ENCODE data around the gene LMX1B.

LMX1B gene

DNA sequence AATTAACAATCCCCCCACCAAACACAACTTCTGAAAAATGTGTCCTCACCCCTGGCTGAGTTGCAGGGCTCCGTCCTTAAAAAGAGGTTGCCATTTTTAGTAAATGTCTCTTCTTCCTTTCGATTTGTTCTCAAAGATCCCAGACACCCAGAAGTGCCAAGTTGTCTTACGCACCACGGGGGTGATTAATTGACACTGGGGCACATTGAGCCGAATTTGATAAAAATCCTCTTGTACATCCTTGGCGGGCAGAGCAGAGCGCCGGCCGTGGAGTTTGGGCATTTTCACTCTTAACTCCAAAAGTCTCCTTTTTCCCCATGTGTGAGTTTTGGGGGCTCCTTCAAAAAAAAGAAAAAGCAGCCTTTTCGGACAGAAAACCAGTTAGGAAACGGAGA lies 4.5 kb downstream of the LMX1B start:
- DNase-seq (ENCODE audit: low spot score): no peak

DNA sequence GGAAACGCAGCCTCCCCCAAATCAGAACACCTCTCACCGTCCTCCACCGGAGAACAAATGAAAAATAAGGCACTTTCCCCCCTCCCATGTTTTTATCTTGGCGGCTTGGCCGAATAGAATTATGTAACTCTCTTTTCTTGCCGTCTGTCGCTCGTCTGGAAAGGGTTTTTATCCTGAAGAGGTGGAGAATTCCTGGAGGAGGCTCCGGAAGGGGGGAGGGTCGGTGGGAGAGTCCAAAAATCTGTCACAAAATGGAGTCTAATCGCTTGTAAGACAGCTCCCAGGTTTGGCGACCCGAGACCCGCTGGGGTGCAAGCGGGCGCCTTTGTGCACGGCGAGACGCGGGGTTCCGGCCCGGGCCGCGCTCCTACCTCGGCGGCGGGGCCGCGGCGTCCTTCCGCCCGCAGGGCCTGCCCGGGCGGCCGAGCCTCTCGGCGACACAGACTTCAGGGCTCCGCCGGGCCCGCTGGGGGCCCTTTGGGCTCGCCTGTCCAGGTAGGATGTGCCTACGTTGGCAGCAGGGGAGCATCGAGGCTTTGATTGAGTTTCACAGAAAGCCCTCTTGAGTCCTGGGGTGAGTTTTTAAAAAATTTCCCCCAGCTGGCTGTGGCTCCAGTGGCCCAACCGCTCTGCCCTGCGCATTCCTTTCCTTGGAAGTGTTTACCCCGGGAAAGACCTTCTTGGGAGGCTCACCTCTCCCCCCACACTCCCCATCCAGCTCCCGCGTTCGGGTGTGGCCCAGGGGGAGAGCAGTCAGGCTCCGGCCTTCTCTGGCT lies 5.0 kb downstream of the LMX1B start:
- DNase-seq (ENCODE audit: low spot score): no peak

DNA sequence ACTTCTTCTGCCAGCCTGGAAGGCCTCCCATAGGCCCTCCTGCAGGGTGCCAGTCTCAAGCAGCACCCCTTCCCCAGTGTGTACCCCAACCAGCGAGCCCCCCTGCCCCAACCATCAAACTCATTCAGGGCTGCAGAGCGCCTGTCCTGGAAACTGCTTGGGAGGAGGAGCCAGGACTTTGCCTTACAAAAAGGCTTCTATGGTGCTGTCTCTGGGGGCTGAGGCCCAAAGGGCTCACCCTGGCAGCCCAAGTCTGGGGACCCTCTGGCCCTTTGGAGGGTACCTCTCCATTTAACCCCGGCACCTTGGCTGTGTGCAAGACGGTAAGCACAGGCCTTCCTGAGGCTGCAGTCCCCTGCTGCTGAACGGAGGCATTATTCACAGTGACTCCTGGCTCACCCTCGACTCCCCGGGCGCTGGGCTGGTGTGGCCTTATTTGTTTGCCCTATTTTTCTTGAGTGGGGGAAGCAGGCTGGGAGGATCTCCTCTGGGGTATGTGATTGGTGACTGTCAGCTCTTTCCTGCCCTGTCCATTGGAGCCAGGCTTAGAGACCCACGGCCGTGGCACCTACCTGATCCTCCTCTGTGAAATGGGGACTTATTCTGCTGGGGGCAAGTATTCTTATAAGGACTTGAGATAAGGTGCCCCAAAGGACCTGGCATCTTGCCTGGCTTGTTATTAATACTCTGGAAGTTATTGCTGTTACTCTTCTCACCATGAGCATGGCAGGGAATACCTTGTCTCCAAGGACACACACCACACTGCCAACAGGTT lies 5.8 kb downstream of the LMX1B start:
- DNase-seq (ENCODE audit: low spot score): no peak

DNA sequence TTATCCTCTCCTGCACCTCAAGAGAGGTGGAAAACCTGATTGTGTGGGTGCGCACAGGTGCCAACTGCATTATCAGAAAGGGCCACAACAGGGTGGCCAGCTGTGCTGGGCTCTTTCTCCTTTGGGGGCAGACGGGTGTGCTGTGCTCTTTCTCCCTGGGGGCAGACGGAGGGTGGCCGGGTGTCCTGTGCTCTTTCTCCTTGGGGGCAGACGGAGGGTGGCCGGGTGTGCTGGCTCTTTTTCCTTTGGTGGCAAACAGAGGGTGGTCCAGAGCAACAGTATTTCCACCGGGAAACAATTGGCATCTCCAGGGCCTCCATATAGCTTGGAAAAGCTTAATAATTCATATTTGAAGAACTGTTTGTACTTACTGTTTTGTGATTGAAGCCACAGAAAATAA lies 6.8 kb downstream of the LMX1B start:
- no peak for DNase-seq (ENCODE audit: low spot score)

DNA sequence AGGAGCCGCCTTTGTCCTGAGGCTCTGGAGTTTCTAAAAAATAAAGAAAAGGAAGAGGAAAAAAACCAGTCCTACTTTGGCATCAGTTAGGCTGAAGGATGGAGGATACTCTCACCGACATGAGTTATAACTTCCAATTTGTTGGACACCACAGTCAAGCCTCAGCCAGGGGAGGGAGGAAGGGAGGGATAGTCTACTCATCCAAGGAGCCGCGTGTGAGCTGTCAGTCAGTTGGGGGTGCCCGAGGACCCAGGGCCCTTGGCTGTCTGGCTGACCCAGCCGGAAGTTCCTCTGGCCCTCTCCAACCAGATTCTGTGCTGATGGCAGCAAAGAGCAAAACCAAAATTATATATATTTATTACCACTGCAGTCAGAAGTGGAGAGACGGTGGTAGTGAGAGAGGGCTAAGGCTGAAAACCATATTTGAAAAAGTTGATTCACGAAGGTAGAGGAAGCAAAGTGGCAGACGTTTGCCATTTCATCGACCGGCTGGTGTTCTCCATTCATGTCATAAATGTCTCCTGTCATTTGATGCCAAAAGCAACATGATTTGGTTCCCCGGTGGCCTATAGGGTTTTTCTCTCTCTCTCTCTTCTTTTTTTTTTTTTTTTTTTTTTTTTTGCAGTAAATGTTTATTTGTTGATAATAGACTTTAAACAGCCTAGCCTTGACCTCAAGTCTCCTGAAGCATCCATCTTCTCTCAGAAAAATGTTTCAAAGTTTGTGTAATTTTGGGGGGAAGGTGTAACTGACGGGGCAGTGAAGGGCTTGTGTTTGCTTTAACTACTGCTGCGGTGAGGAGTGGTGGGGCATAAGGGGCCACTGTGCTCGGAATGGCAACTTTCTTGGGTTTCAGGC lies 7.6 kb downstream of the LMX1B start:
- DNase-seq (ENCODE audit: low spot score): no peak

DNA sequence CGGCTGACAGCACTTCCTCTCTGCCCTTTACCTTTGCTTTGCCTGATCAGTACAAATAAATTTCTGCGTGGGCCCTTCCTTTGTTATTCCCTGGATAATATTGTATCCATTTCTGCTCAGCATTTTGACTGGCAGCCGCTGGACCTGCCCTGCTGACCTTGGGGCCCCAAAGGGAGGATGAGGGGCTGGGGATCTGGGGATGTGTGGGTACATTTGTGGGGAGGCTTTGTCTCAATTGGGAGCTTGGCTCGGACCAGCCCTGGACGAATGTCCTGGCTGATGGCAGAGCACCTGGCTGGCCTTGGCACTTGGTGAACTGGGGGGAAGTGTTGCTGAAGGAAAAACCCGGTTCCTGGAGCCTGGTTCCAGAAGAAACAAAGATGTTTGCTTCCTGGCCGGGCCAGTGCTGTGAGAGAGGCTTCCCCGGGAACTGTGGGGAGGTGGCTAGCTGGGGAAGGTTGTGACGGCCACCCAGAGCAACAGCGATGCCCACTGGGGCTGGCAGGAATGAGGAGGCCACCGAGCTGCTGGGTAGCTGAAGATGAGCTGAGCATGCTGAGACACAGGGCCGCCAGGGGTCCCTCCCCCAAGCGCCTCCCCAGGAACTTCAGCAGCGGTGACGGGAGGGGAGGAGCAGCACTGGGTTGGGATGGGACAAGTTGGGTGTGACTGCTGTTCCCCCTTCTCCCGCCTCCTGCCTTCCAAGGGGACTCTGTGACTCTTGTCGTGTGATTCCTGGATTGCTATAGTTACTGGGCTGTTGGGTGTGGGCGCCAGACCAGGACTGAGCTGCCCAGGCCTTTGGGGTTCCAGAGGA lies 8.4 kb downstream of the LMX1B start:
- no peak for DNase-seq (ENCODE audit: low spot score)

DNA sequence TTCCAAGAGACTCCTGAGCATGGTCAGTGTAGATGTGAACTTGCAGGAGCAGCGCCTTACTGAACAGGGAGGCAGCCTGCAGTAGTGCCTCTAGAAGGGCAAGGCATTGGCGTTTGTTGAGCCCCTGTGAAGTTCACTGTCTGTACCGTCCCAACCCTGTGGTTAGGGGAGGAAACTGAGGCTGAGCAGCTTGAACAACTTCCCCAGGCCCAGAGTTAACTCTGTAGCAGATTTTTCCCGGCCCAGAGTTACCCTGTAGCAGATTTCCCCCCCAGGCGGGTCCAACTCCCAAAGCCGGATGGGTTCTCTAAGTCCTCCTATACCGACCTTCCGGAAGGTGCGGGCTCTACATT lies 9.6 kb downstream of the LMX1B start:
- no peak for DNase-seq (ENCODE audit: low spot score)

DNA sequence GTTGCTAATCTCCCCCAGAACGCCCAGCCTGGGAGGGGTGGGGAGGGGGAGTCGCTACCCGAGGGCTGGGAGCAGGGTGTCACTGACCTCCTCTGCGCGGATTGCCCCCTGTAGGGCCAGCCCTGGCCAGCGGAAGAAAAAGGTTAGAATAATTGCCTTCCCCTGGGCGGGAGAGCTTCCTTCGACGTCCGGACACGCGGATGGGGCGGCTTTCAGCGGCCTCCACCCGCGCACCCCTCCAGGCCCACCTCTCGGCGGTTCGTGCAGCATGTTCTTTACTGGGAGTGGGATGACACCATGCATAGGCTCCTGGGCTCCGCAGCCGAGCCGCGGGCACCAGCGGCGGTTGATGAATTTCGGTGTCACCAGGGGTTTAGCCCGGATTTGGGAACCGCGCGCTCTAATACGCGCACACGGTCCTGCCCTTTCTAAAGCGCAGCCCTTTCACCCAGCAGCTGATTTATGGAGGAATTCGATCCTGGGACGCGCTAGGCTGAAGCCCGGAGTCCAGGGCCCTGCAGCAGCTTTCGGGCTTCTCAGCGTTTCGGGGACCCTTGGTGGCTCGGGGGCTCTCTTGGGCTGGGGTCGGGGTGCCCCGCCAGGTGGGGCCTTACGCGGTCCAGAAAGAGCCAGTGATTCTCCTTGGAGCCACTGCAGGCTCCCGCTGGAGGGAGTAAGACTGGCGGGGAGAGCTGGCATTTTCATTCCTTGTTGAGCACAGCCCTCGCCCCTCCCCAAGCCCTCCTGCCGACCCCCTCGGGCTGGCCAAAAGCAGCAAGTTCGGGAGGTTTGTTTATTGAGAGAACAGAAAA lies 10.1 kb downstream of the LMX1B start:
- DNase-seq (ENCODE audit: low spot score): no peak

DNA sequence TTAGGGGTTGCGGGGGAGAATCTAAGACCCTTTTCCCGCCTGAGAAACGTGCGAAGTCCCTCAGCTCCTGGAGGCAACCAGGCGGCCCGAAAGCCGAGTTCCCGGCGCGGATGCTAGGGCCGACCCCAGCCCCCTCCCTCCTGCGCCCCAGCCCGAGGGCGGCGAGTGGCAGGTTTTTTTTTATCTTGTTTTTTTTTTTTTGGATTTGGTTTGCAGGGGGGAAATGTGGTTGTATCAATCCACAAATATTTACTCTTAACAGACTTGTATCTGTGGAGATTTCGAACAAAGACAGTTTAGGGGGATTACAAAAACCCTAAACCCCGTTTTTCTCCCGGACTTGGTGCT lies 10.7 kb downstream of the LMX1B start:
- DNase-seq (ENCODE audit: low spot score): no peak

DNA sequence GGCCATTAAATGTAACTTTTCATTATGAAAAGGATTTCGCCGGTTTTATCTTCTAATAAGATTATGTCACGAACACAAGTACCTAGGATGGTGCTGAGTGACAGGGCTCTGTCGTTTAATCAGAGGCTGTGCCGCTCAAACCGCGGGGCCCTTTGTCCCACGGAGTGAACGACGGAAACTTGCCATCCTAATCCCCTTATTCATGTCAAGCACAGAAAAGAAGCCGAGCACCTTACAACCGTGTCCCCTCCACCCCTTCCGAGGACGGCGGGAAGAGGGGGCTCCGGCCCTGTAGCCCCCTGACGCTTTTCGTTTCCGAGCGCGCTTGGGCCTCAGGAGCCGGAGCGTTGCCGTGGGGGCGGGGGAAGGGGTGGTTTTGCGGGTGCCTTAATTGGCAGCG lies 11.2 kb downstream of the LMX1B start:
- no peak for DNase-seq (ENCODE audit: low spot score)

DNA sequence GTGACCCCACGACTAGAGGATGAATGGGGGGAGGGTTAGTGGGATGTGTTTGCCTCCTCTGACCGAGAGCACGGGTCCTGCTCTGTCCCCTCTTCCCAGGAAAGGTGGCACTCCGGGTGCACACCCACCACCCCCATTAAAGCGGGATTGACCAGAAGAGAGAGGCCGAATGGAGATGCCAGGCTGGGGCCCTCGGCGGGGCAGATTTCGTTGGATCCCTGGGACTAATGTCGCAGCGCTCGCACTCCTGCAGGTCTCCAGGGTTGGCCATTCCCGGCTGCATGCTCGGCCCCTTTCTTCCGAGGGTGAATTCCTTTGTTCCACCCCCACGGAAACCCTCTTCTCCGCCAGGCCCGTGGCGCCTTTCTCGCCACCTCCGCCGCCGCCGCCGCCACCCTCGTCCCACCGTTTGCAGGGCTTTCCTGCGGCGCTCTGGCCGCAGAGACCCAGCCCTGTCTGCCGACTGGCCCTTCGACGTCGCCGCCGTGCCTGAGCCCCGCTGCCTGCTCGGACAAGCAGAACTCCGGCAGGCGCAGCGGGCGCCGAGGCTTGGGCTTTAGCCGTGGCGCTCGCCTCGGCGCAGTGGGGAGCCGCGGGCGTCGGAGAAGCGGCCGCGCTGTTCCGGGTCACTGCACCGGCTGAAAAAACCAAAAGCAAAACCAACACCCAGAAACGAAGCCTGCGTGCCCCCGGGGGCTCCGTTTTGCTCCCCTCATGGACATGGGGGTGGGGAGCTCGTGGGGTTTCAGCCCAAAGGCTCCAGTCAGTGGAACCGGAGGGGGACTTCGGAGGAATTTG lies 11.8 kb downstream of the LMX1B start:
- no peak for DNase-seq (ENCODE audit: low spot score)

DNA sequence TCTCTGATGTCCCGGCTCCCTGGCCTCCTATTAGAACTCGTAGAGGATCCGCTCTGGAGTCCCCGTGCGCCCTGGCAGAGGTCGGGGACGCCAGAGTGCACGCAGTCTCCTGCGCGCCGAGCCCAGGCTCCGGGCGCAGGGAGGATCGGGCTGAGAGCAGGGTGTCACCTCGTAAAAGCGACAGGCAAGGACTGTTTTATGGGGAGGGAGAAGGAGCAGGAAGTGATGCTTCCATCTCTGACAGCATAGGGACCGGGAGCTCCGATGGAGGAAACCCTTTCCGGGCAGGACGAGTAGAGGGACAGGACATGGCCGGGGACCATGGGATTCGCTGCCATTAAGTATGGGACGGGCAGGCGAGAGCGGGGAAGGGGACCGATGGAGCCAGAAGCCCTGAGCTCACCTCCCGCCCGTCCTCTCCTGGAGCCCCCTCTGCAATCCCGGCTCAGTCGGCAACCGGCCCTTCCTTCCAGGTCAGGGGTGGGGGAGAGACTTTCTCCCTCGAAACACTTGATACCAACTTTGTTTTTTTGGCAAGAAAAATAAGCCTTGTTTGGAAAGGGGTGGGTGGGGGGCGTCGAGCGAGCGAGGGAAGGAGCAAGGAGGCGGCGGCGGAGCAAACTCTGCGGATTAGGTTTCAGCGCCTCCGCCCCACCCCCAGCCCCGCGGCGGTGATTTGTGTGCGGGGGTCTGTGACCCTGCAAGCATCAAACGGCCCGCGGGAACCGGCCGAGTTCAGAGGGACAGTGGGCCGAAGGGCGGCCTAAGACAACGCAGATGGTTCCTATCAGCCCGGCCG lies 12.6 kb downstream of the LMX1B start:
- DNase-seq (ENCODE audit: low spot score): no peak

DNA sequence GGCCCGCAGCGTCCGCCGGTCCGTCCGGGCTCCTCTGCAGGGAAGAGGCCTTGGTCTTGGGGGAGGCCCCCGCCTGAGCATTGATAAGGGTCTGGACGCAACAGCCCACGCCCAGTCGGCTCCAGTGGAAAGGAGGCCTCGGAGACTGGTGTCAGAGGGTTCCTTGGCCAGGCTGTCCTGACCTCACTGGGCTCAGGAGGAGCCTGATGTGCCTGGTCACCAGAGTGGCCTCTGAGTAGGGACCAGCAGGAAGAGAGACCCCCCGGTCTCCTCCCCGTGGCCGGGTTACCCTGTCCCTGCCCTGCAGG lies 13.2 kb downstream of the LMX1B start:
- DNase-seq (ENCODE audit: low spot score): no peak

DNA sequence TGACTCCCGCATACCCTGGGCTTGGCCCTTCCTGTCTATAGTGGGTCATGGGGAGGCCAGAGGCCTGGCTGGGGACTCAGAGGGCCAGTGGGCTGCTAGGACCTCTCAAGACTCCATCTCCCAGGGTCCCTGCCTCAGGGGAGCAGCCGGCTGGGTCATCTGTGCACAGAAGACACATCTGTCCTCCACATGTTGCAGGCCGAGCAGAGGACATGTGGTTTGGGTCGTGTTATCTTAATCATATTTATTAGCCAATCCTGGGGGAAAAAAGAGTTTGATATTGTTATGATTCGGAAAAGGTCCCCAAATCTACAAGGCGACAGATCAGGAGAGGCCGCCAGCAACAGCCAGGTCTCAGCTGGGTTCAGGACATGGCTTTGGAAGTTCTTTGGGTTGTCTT lies 14.4 kb downstream of the LMX1B start:
- no peak for DNase-seq (ENCODE audit: low spot score)

DNA sequence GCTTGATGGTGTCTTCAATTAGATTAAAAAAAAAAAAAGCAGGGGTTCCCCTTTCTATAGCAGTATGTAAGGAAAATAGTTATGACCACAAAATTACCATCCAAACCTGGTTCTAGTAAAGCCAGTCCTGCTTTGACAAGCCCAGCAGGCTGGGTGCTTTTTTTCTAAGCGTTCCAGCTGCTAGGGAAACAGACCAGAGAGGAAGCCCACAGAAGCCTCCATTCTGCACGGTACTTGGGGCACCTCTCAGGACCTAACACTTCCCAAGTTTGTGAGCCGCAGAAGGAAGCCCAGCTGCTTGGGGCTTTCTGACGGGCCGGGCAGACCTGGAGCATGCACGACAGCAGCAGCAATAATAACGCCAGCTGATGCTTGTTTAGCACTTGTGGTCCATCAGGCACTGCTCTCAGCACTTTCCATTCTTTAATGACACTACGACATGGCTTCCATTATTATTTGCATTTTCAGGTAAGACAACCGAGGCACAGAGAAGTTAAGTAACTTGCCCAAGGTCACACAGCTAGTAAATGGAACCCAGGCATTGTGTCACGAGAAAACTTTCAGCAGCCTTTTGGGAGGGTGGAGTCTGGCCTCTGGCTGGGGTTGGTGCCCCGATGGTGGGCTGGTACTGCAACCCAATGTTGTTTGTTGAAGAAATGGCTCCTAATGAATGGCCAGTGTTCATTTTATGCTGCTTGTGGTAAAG lies 15.4 kb downstream of the LMX1B start:
- no peak for DNase-seq (ENCODE audit: low spot score)

DNA sequence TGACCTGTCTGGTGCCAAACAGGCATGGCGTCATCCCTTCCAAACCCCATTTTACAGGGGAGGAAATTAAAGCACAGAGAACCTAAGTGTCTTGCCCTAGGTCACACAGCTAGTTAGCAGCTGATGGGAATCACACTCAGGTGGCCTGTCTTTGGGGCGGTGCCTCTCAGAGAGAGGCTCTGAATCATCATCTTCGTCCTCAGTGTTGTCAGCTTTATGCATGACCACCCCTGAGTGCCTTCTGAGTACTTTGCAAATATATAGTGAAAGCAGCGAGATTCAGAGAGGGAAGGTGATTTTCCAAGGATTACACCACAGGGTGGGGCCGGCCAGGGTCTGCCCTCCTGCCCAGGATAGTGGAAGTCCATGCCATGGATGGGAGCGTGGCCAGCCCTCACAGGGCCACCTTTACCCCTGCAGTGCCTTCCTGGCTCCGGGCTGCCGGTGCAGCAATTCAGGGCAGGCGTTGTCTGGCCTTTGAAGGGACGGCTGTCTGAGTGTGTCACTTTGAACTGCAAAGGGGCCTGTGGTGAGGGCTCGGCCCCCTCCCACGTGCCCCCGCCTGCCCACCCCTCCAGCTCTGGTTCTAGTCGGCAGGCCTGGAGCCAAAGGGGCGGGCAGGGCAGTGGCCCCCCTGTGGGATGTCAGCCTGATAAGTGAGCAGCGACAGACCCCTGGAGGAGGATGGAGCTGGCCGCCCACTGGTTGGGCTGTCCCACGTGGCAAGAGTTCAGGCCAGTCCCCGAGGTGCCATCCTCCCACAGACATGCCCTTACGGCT lies 16.9 kb downstream of the LMX1B start:
- no peak for DNase-seq (ENCODE audit: low spot score)

DNA sequence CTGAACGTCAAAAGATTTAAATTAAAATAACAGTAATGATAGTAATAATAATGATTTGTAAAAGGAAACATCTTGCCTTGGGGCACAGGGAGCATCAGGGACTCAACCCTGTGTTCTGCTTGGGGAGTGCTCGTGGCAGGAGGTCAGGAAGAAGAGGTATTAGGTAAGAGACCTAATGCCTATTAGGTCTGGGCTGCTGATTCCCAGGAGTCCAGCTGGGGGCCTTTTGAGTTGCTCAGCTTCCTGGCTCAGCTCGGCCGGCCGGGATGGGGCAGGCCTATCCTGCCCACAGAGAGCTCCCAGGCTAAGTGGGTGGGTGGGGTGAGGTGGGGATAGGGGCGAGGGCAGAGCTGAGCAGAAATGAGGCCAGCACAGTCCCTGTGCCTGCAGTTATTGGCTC lies 17.5 kb downstream of the LMX1B start:
- no peak for DNase-seq (ENCODE audit: low spot score)

DNA sequence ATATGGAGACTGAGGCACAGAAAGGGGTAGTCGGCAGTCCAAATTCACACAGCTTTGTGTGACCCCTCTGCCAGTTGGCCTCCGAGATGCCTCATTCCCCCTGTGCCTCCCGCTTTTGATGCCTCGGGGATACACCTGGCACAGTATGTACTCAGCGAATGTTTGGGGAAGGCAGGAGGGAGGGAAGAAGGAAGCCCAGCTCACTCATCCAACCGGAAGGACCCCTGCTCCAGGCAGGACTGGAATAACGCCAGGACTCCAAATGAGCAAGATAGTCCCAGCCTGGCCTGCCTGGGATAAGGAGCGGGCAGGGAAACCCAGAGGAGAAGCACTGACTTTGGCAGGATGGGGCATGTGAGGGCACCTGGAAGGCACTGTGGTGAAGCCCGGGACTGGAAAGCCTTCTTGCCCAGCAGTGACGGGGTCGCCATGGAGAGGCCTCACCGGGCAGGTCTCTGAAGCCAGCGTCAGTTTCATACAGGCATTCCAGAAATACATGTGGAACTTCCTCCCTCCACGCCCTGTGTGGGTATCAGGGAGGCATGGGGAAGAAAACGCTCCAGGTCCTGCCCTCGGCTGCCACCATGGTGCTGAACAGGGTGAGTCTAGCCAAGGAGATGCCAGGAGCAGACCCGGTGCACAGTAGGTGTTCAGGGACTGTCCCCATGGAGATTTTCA lies 20.3 kb downstream of the LMX1B start:
- DNase-seq (ENCODE audit: low spot score): no peak
